Measurements from ENCODE around the gene HMGB3.
"Not testable (repeated sequence)": the region's sequence is repeated elsewhere in the genome, so short reads cannot be mapped to it uniquely, and the experiment has no call there.

Gene HMGB3

DNA sequence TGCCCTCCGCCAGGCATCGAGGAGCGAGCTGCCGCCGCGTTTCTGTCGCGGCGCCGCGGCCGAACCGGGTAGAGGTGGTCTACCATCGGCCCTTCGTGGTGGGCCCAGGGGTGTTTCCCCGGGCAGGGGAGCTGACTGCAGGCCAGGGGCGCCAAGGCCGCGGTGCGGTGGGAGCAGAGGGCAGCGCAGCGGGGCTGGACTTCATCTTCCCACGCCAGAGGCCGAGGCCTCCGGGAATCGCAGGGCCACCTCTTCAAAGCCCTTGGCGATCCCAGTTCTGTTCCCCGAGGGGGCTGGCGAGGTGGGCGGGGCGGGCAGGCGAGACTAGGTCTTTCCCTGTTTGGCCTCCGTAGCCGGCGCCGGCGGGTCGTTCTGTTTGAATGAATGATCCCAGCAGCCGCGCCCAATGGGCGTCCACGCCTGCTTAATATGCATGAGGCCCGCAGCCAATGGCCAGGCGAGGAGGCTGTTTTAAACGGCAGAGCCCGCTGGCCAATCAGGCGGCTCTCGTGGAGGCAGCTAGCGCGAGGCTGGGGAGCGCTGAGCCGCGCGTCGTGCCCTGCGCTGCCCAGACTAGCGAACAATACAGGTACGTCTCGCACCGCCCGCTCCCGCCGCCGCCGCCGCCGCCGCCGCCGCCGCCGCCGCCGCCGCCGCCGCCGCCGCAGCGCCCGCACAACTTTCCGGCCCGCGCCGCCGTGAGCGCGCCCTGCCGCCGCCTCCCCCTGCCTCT, at the start of gene HMGB3:
Gene HMGB3 (plus strand): TSS at position 548 of the 733 bp plus-strand sequence. CDS start 2,265 bp downstream, outside the sequence.
- peak; percentile 73 for DNase-seq

DNA sequence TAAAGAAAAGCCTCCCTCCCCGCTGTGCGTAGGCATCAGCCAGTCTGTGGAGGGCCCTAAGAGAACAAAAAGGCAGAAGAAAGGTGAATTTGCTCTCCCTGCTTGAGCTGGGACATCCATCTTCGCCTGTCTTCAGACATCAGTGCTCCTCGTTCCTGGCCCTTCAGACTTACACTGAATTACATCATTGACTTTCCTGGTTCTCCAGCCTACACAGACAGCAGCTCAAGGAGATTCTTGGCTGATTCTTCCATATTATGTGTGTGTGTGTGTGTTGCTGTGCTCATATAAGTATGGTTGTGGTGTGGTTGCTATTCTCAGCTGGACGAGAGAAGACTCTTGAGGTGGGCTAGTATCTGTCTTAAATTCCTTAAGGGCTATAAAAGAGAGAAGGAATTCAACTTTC, 49.2 kb upstream of the HMGB3 start:
- no peak for DNase-seq

- DNase-seq: no peak
Observed at GRCh38 chrX:150934453-150934852, 48.7 kb upstream of the HMGB3 start.

GRCh38 chrX:150935467-150935866, 47.7 kb upstream of the HMGB3 start:
- DNase-seq: no peak

DNA sequence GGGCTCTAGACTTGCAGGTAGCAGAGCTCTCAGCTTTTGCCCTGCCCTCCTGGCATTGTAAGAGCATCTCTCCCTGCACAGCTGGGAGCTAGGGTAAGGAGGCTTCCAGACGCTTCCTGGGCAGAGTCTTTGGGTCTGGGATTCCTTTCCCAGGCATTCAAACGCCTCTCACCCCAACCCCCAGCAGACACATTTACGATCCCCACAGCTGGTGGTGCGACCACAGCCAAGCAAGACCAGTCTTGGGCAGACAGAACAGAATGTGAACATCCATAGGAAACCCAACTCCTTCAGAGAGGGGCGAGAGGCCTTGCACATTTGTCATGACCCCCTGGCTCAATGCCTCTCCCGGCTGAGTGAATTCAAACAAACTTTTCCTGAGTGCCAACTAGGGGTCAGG, 46.6 kb upstream of the HMGB3 start:
- no peak for DNase-seq

DNA sequence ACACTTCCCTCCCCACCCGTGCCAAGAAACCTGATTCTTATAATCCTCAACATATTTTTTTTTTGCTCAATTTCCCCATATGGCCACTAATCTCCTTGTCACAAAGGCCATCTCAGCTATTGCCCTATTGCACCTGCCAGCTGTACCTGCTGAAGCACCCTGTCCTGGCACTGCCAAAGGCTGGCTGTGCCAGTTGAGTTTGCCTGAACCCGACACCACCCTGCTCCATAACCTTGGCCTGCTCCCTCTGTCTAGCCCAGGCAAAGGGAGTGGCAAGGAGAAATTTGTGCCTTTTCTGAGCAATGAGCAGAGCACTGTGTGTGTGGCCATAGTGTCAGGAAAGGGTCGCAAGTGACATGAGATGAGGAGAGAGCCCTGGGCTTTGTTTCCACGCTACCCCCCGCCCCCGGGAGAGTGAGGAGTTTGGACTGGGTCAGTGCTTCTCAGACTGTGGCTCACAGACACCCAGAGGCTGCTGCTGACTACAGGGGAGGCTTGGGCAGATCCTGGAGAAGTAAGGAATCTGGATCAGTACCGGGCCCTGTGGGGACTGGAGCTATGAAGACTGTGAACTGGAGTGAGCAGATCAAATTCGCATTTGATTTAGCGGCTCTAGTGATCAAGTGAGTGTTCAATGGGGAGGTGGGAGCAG, 42.2 kb upstream of the HMGB3 start:
- DNase-seq: no peak

- DNase-seq: no peak
Observed at GRCh38 chrX:150941580-150941979, 41.6 kb upstream of the HMGB3 start.

GRCh38 chrX:150942942-150943594, 40.1 kb upstream of the HMGB3 start:
- DNase-seq: no peak

GRCh38 chrX:150944233-150944632, 38.9 kb upstream of the HMGB3 start:
- DNase-seq: no peak

DNA sequence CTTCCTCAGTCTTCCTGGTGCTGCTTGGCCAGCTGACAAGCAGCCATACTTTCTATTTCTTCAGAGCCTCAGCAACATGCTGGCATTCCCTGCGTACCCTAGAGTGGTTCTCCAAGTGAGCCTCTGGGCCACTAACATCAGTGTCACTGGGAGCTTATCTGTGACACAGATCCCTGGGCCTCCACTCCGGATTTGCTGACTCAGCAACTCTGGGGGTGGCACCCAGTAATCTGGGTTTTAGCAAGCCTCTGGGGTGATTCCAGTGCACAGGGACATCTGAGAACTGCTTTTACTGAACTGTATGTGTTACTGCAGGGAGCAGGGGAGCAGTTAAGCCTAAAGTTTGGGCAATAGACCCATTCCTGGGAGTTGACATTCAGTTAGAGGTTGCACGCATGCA, 28.2 kb upstream of the HMGB3 start:
- no peak for DNase-seq

DNA sequence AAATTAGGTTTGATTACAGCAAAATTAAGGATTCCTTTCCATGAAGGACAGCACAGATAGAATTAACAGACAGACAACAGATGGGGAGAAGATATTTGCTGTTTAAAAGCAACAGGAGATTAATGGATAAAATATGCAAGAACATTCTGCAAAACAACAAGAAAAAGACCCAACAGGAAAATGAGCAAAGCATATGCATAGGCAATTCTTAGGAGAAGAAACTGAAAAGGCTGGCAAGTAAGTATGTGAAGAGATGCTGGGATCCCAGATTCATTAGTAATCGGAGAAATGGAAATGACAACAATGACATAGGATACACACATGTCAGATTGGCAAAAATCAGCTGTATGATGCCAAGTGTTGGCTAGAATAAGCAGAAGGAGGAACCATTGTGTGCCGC, 27.5 kb upstream of the HMGB3 start:
- DNase-seq: no peak

- no peak for DNase-seq
Observed at GRCh38 chrX:150958177-150958576, 25.0 kb upstream of the HMGB3 start.

GRCh38 chrX:150959557-150959956, 23.6 kb upstream of the HMGB3 start:
- no peak for DNase-seq

DNA sequence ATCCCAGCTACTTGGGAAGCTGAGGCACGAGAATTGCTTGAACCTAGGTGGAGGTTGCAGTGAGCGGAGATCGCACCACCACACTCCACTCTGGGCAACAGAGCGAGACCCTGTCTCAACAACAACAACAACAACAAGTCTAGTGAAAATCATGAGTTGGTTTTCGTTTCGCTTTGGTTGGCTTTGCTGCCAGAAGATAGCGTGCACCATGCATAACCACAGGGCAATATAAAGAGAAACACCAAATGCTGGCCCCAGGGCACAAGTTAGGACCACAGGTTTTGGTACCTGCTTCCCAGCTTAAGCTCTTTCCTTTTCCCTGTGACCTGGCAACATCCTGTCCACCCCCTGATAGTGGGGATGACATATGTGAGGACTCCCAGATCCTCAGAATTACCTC, 21.5 kb upstream of the HMGB3 start:
- DNase-seq: no peak

GRCh38 chrX:150964416-150964815, 18.7 kb upstream of the HMGB3 start:
- not testable (repeated sequence) for DNase-seq

DNA sequence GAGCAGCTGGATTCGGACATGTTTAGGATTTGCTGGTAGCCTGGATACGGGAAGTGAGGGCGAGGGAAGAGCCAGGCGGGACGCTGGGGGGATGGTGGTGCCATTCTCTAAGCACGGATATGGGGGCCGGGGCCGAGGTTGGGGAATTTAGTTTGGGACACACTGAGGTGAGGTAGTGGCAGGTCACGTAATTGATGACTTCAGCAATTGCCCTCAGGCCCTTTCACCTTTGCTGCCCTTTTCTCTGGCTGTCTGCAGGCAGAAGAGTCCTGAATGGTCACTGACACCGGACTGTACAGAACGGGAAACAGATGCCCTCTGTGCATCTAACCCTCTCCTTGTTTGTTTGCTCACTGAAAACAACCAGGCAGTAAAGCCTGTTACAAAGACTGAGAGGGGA, 16.9 kb upstream of the HMGB3 start:
- no peak for DNase-seq

GRCh38 chrX:150966742-150967141, 16.4 kb upstream of the HMGB3 start:
- no peak for DNase-seq

DNA sequence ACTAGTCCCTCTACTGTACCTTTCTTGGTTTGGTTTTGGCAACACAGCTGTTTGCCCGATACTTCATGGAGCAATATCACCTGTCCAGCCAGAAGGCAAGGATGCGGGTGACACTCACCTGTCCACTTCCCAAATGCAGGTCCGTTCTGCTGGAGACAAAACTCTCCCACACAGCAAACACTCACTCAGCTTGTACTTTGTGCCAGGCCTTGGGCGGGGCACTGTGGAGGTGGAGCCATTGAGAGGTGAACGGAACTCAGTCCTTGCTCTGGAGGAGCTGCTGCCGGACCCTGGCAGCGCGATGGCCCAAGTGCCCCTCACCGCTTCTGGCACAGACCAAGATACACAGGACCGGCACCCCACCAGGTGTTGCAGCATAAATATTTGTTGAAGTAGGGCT, 15.3 kb upstream of the HMGB3 start:
- DNase-seq: no peak

DNA sequence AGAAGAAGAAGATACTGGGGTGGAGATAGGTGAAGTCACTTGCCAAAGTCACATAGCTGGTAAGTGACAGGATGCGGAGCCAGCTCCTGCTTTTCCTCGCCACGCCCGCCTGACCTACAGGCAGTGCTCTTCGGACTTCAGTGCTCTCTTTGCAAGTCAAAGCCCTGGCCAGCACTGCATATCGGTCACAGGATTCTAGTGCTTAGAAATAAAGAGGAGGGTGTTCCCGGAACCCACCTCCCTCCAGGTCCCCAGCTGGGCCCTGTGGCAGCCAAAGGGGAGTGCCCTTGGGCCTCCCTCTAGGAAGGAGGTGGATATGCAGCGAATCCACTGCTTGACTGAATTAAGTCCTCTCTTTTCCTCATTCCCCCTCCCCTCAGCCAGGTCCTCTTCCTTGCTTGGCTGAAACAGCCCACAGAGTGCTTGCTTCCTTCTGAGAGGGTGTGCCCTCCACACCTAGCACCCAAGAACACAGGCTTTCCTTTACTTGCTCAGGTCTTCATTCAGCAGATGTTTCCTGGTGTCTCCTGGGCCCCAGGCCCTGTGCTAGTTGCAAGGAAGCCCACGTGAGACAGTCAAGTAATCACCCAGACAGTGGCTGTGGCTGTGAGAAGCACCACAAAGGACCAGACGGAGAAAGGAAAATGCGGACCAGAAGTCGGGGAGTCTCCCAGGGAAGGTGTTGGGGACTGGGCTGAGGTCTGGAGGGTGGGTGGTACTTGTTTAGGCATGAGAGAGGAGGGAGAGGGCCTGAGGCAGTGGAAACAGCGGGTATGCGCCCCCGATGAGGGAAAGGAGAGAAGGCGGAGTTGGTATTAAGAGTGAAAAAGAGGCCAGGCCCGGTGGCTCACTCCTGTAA, 14.0 kb upstream of the HMGB3 start:
- no peak for DNase-seq

DNA sequence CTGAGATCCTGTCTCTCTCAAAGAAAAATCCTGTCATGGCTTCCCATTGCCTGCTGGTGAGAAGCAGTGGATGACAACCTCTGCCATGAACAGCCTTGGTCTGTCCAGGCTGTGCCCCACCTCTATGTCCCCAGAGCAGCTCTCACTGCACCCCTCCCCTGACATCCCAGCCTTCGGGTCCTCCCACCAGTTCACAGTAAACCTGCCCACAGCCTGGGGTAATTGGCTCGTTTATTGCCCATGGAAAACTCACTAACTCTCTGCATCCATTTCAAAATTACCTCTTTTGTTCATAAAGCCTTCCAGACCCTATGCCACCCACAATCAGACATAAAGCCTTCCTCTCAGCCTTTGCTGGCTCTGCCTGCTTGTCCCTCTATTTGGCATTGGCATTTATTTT, 10.7 kb upstream of the HMGB3 start:
- no peak for DNase-seq

DNA sequence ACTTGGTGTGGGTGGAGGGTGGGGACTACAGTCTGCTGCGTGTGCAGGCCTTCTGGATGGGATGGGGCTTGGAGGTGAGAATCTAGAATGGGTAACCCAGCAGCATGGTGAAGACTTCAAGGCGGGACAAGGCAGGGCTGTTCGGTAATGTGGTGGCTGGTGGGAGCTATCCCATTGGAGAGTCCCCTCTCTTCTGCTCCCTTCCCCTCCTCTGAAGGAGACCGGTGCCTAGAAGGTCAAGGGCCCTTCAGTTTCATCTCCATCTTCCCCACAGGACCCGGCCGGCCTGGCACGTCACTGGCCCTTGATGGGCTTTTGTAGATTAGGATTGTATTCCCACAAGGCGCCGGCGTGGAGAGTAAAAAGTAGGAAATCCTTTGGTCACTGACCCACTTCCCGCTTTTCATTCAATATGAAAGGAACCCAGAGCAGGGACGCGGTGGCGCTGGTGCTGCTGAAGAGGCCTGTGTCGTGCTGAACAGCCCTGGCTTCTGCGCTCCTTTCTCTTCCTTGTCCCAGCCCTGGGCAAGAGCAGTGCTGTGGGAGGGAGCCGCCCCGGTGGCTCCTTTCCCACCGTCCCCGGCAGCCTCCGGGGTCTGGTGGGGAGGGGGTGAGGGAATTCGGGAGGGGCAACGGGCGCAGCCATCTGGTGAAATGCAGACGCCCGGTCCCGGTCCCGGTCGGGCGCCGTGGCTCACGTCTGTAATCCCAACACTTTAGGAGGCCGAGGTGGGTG, 7.3 kb upstream of the HMGB3 start:
- DNase-seq: no peak

DNA sequence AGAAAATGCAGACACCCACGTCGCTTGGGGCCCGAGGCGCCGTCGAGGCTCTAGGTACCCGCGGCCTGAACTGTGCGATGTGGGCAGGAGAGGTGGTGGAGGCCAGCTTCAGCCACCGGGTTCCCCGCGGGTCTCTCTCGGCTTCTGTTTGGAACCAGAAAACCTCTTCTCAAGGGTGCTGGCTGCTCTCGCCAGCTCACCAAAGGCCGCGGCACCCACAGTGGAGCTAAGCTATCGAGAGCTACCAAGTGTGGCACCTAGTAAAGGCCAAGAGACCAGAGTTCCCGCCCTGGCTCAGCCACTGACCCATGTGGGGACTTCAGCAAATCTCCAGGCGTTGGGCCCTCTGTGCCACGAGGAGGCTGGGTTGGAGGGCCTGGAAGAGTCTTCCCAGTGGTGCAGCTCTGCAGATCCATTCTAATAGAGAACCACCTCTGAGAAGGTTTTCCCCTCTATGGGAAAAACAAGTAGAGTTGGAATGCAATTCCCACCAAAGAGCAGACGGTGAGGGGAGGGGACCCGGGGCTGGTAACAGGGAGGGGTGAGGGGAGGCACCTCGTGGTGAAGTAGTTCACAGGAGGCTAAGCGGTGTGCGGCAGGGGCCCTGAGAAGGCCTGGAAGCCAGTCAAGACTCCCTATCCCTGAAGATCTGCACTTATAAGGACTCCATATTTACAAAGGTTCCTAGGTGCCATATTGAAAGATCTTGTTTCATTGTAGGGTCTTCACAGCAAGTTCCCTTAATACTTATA, 5.5 kb upstream of the HMGB3 start:
- no peak for DNase-seq

Measured in CD4-positive, alpha-beta T cell treated with Interleukin-17A for 4 hours (primary cell).